Nephron (organoid): Measurements from ENCODE around the gene SHOC1.

Experiments used
- H3K27ac Mint-ChIP-seq, 3 experiments: 2 replicates each; pipeline ENCODE4 v1.8.0; 2020; ENCODE audit warnings: mixed read lengths in 3 of 3, mild to moderate bottlenecking in 2 of 3, moderate library complexity in 1 of 3
- H3K27me3 Mint-ChIP-seq: 2 replicates; pipeline ENCODE4 v1.8.0; 2021; ENCODE audit warnings: low read depth, mild to moderate bottlenecking, moderate library complexity, mixed read lengths
- H3K36me3 Mint-ChIP-seq: 2 replicates; pipeline ENCODE4 v1.8.0; 2020; ENCODE audit warnings: low read depth, mixed read lengths
- H3K4me1 Mint-ChIP-seq: 2 replicates; pipeline ENCODE4 v1.8.0; 2020; ENCODE audit warnings: mixed read lengths
- H3K4me3 Mint-ChIP-seq, 3 experiments: 2 replicates each; pipeline ENCODE4 v1.8.0; 2020; ENCODE audit warnings: mild to moderate bottlenecking in 3 of 3, mixed read lengths in 3 of 3, moderate library complexity in 2 of 3
- H3K9me3 Mint-ChIP-seq: 2 replicates; pipeline ENCODE4 v1.8.0; 2020; ENCODE audit warnings: mixed read lengths
- TF ChIP-seq, protein P1 (sequence below), 3 experiments: fragments of 200-600 bp; sonication (generic); IDR thresholded peaks; one replicate each; pipeline ENCODE4 v1.5.0; 2021; ENCODE audit warnings: antibody characterized with exemption in 3 of 3; ENCODE audit not compliant: unreplicated experiment in 3 of 3

SHOC1 gene

DNA sequence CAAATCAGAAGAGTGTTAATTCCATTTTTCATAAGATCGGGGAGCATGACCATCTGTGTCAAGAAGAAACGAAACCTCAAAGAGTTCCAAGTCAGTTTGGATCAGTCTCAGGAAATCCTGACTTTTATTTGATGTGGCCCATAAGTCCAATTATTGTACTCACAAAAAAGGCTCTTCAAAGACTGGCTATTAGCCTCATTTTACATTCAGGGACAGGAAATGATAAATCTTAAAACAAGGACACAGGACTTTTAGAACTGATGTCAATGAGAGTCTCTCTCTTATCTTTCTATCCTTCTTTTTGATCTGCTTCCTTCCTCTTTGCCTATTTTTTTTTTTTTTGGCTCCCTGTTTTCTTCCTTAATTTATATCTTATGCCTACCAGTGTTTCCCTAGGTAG, 43.7 kb upstream of the SHOC1 start:
- H3K4me1 Mint-ChIP-seq, result peaks cover 4% of the 10 kb centered on the region
- no peaks in the 10 kb centered on the region for H3K27me3 Mint-ChIP-seq
- H3K4me3 Mint-ChIP-seq, result no peak overlapping the region
- no peaks in the 10 kb centered on the region for H3K9me3 Mint-ChIP-seq
- no peaks in the 10 kb centered on the region for H3K36me3 Mint-ChIP-seq
- TF ChIP-seq, protein P1, sequence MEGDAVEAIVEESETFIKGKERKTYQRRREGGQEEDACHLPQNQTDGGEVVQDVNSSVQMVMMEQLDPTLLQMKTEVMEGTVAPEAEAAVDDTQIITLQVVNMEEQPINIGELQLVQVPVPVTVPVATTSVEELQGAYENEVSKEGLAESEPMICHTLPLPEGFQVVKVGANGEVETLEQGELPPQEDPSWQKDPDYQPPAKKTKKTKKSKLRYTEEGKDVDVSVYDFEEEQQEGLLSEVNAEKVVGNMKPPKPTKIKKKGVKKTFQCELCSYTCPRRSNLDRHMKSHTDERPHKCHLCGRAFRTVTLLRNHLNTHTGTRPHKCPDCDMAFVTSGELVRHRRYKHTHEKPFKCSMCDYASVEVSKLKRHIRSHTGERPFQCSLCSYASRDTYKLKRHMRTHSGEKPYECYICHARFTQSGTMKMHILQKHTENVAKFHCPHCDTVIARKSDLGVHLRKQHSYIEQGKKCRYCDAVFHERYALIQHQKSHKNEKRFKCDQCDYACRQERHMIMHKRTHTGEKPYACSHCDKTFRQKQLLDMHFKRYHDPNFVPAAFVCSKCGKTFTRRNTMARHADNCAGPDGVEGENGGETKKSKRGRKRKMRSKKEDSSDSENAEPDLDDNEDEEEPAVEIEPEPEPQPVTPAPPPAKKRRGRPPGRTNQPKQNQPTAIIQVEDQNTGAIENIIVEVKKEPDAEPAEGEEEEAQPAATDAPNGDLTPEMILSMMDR (IDR thresholded peaks at IDR 0.05; ENCODE audit: unreplicated experiment in 3 of 3), result no peak
- H3K27ac Mint-ChIP-seq, result no peak overlapping the region

DNA sequence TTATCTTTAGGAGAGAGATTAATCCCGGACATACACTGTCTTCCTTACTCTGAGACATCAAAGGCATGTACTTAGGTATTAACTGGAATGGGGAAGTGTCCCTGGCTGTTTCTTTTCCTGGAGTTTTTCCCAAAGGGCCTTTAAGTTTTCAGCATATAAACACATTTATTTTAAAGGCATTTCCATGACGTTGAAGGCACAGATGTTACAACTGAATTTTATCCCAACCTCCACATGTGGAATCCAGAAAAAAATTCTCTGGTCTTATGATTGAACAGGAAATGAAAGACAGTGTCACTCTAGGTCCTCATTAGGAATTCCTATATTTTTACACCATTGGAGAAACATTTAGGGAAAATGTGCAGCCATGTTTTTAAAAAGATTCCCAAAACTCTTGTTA, 41.6 kb upstream of the SHOC1 start:
- Mint-ChIP-seq H3K27me3 (no peaks in the 10 kb centered on the region), H3K36me3 (no peaks in the 10 kb centered on the region), H3K9me3 (no peaks in the 10 kb centered on the region), H3K27ac (no peak overlapping the region), H3K4me3 (no peak overlapping the region), H3K4me1 (peaks cover 4% of the 10 kb centered on the region)
- TF ChIP-seq, protein P1 (IDR thresholded peaks at IDR 0.05; ENCODE audit: unreplicated experiment in 3 of 3), result no peak

DNA sequence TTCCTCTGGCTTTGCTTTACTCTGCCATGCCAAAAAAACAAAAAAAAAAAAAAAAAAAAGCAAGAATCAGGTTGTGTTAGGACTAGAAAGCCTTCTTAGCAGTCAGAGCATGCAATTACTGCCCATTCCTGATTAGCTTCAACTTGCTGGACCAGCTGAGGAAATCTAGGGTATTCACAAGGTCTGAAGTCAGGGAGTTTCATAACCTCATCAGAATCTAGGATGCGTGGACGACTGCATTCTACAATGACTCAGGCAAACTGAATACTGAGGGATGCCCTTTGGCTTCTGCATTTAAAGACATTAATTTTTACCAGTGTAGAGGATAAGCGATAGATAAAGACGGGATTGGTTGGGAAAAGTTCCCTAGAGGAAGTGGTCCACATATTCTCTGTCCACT, 39.2 kb upstream of the SHOC1 start:
- Mint-ChIP-seq H3K9me3 (no peaks in the 10 kb centered on the region), H3K4me1 (no peaks in the 10 kb centered on the region), H3K36me3 (no peaks in the 10 kb centered on the region), H3K27me3 (no peaks in the 10 kb centered on the region), H3K4me3 (no peak overlapping the region), H3K27ac (no peak overlapping the region)
- TF ChIP-seq, protein P1 (IDR thresholded peaks at IDR 0.05; ENCODE audit: unreplicated experiment in 3 of 3), result no peak

DNA sequence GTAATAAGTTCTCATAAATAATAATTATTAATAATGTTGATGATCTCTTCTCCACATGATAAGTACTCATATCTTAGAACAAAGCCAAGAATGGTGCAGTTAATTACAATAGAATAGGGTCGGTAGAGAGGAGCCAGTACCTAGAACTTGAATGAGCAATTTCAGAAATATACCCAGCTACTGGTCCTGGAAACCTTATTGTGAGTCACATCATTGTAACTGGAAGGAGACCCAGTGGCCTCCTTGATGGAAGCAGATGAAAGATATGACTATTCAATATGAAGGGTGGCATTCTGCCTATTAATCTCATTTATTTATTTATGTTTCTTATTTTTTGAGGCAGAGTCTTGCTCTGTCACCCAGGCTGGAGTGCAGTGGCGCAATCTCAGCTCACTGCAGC, 37.7 kb upstream of the SHOC1 start:
- Mint-ChIP-seq H3K27me3 (no peaks in the 10 kb centered on the region), H3K4me3 (no peak overlapping the region), H3K27ac (no peak overlapping the region), H3K9me3 (no peaks in the 10 kb centered on the region), H3K36me3 (no peaks in the 10 kb centered on the region), H3K4me1 (no peaks in the 10 kb centered on the region)
- TF ChIP-seq, protein P1 (IDR thresholded peaks at IDR 0.05; ENCODE audit: unreplicated experiment in 3 of 3), result no peak

DNA sequence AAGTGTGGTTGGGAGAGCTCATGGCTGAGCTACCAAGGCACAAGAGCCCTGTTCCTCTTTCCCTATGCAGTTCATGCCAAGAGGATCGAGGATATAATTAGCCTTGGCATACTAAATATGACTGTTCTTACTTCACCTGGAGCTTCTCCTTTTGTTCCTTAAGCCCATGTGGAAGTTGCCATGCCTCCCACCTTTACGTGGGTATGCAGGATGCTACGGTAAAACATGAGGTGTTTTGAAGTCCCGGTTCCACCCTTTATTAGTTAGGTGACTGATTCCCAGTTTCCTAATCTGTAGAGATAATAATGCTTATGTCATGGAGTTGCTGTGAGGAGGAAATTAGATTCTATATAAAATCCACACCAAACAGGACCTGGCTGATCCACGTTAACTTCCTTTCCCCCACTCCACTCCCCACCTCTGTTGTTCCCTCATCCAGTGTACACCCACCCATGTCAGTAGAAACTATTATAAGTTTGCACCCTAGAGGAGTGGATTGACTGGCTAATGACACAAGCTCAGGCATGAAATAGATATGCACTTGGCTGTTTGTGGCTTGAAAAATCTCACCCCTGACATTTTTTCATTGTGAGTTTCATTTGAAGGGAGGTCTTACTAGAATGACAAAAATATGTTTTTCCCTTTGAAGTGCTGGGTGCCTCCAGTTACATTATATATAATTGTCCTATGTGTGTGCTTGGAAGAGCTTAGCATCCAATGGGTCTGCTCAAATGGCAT, 36.8 kb upstream of the SHOC1 start:
- TF ChIP-seq, protein P1 (IDR thresholded peaks at IDR 0.05; ENCODE audit: unreplicated experiment in 3 of 3), result no peak
- Mint-ChIP-seq H3K4me1 (no peaks in the 10 kb centered on the region), H3K27ac (no peak overlapping the region)

DNA sequence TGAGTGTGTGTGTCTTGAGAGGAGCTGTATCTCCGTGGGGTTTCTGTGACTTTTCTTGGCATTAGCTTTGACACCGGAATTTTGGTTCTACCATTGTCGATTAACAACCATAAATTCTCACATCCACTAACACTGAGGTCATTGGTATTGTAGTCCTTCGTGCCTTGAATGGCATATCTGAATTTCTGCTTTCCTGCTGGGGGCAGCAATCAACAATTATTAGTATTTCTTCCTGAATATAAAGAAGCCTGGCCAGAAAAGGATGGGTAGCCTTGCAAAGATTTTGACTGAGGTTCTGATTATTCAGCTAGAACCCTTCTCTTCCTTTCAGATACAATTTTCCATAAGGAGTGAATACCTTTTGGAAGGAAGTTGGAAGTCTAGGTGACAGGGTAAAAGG, 33.5 kb upstream of the SHOC1 start:
- TF ChIP-seq, protein P1 (IDR thresholded peaks at IDR 0.05; ENCODE audit: unreplicated experiment in 3 of 3), result no peak
- H3K27me3 Mint-ChIP-seq, result no peaks in the 10 kb centered on the region

More for the DNA sequence above, 36.8 kb upstream of the SHOC1 start:
- no peak overlapping the region for H3K4me3 Mint-ChIP-seq
- H3K27me3 Mint-ChIP-seq, result no peaks in the 10 kb centered on the region
- no peaks in the 10 kb centered on the region for H3K9me3 Mint-ChIP-seq
- H3K36me3 Mint-ChIP-seq, result no peaks in the 10 kb centered on the region

More for the DNA sequence above, 33.5 kb upstream of the SHOC1 start:
- Mint-ChIP-seq H3K27ac (no peak overlapping the region), H3K4me3 (no peak overlapping the region), H3K36me3 (no peaks in the 10 kb centered on the region), H3K4me1 (no peaks in the 10 kb centered on the region), H3K9me3 (no peaks in the 10 kb centered on the region)
